Progenitor cell of endocrine pancreas (in vitro differentiated cells): ENCODE data around the gene KAT8. TPM values are rescaled to one million over a fixed set of nuclear protein-coding genes. Genes with fewer than 3 reads are reported as not detected.
"Not testable (repeated sequence)": the region's sequence is repeated elsewhere in the genome, so short reads cannot be mapped to it uniquely, and the experiment has no call there.

Experiments
- DNase-seq: peaks from one replicate; pipeline ENCODE4 v3.0.0; 2021; ENCODE audit warnings: low spot score; ENCODE audit not compliant: unreplicated experiment
- H3K27ac Mint-ChIP-seq: 2 replicates; pipeline ENCODE4 v1.8.0; 2021; ENCODE audit warnings: mild to moderate bottlenecking, moderate library complexity, mixed read lengths
- H3K27me3 Mint-ChIP-seq: 2 replicates; pipeline ENCODE4 v1.8.0; 2021; ENCODE audit warnings: mixed read lengths
- H3K36me3 Mint-ChIP-seq: 2 replicates; pipeline ENCODE4 v1.8.0; 2022; ENCODE audit warnings: mixed read lengths; ENCODE audit not compliant: insufficient read depth
- H3K4me1 Mint-ChIP-seq: 2 replicates; pipeline ENCODE4 v1.8.0; 2021; ENCODE audit warnings: low read depth, mixed read lengths
- H3K4me3 Mint-ChIP-seq: 2 replicates; pipeline ENCODE4 v1.8.0; 2021; ENCODE audit warnings: low read depth, mild to moderate bottlenecking, moderate library complexity, mixed read lengths
- H3K9me3 Mint-ChIP-seq: 2 replicates; pipeline ENCODE4 v1.8.0; 2021; ENCODE audit warnings: low read depth, mixed read lengths
- total RNA-seq: library from RNA; stranded (reverse); gene quantifications from 2 replicates; pipeline ENCODE4 v1.2.1, GENCODE V29; 2021
- TF ChIP-seq, protein P1 (sequence below): fragments of 200-600 bp; sonication (generic); IDR thresholded peaks from one replicate; pipeline ENCODE4 v1.5.0; 2021; ENCODE audit warnings: antibody characterized with exemption, mild to moderate bottlenecking; ENCODE audit not compliant: unreplicated experiment

The KAT8 gene
- total RNA-seq, 1 donor from 2014 or later: 72.4 TPM

DNA sequence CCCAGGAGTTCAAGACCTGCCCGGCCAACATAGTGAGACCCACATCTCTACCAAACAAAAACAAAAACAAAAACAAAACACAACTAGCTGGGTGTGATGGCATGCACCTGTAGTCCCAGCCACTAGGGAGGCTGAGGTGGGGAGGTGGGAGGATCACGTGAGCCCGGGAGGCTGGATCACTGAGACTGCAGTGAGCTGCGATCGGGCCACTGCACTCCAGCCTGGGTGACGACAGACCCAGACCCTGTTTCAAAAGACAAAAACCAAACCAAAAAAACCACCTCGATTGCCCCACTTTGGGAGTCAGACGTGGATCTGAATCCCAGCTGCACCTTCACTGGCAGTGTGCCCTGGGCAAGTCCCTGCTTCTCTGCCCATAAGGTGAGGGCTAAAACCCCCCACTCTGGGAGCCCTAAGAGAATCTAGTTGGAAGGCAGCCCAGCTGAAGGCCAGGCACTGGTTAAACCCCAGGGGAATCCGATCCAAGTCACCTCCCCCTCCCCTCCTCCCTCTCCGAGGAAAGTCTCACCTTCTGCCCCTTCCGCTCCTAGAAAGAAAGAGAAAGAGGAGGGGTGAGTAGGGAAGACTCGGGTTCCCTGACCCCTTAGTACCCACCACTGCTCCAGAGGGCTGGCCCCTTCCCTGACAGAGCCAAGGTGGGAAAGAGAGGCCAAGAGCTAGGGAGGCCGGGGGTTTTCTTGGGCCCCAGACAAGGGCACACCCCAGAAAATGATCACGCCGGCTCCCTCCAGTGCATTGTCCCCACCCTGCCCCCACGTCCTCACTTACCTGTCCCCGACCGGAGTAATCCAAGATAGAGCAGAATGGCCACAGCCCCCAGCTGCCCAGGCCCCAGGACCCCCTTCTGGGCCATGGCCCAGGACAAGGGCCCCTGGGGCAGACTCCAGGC lies 17.4 kb downstream of the KAT8 start:
- H3K27me3 Mint-ChIP-seq: no peaks in the 10 kb centered on the region
- H3K4me3 Mint-ChIP-seq: peak overlapping the region; percentile 91
- TF ChIP-seq, protein P1, sequence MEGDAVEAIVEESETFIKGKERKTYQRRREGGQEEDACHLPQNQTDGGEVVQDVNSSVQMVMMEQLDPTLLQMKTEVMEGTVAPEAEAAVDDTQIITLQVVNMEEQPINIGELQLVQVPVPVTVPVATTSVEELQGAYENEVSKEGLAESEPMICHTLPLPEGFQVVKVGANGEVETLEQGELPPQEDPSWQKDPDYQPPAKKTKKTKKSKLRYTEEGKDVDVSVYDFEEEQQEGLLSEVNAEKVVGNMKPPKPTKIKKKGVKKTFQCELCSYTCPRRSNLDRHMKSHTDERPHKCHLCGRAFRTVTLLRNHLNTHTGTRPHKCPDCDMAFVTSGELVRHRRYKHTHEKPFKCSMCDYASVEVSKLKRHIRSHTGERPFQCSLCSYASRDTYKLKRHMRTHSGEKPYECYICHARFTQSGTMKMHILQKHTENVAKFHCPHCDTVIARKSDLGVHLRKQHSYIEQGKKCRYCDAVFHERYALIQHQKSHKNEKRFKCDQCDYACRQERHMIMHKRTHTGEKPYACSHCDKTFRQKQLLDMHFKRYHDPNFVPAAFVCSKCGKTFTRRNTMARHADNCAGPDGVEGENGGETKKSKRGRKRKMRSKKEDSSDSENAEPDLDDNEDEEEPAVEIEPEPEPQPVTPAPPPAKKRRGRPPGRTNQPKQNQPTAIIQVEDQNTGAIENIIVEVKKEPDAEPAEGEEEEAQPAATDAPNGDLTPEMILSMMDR: peak; percentile 43
- peaks cover 14% of the 10 kb centered on the region for H3K36me3 Mint-ChIP-seq
- peaks cover 49% of the 10 kb centered on the region for H3K4me1 Mint-ChIP-seq
- no peaks in the 10 kb centered on the region for H3K9me3 Mint-ChIP-seq
- peak overlapping the region; percentile 98 for H3K27ac Mint-ChIP-seq
- DNase-seq: no peak

DNA sequence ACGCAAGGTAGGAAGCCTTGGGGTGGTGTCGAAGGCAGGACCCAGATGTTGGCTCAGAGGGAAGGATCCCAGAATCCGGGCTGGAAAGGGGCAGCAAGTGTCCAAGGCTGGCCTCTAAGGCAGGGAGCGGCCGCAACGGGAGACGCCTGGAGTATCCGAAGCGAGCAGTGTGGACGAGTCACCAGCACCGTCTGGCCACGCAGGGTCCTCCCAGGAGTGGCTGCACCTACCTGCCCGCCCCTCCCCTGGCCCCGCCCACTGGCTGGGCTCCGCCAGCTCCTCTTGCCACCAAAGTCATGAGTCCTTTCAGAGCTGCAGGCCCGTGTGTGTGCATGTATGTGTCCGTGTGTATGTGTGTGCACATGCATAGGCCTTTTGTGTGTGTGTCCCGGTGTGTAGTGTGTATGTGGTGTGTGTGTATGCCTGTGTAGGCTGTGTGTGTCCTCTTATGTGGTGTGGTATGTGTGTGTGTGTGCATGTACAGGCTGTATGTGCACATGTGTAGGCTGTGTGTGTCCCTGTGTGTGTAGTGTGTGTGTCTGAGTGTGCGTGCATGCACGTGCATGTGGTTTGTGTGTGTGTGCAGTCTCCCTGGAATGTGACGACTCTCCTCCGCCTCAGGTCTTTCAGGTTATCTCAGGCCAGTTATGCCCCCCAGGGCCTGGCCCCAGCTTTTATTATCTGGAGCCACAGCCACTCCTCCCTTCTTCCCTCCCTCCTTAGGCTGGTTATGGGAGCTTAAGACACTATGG lies 18.2 kb downstream of the KAT8 start, which contains the start of gene PRSS8:
TSS of gene PRSS8 (minus strand) at position 193 of the 752 bp plus-strand sequence. CDS start 229 bp downstream, outside the sequence.
- Mint-ChIP-seq H3K27me3 (no peaks in the 10 kb centered on the region), H3K27ac (peak within 1 kb of the TSS; percentile 98), H3K36me3 (peaks cover 12% of the 10 kb centered on the region), H3K4me3 (peak within 1 kb of the TSS; percentile 91), H3K9me3 (no peaks in the 10 kb centered on the region), H3K4me1 (peaks cover 47% of the 10 kb centered on the region)
- TF ChIP-seq, protein P1: no peak
- peak; percentile 66 for DNase-seq

DNA sequence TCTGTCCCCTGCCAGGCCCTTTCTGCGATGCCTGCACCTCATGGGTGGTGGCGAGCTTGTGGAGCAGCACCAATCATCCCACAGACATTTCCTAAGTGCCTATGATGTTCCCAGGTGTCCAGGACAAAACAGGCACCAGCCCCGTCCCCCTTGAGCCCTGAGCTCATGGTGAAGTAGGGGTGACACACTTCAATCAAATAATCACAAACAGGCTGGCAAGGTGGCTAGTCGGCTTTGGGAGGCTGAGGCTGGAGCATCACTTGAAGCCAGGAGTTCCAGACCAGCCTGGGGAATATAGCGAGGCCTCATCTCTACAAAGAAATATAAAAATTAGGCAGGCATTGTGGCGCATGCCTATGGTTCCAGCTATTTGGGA lies 18.8 kb downstream of the KAT8 start:
- no peak for DNase-seq
- Mint-ChIP-seq H3K27me3 (no peaks in the 10 kb centered on the region), H3K9me3 (no peaks in the 10 kb centered on the region), H3K4me3 (peak overlapping the region; percentile 91), H3K27ac (peak overlapping the region; percentile 10), H3K36me3 (peaks cover 9% of the 10 kb centered on the region), H3K4me1 (peaks cover 42% of the 10 kb centered on the region)
- TF ChIP-seq, protein P1: no peak

DNA sequence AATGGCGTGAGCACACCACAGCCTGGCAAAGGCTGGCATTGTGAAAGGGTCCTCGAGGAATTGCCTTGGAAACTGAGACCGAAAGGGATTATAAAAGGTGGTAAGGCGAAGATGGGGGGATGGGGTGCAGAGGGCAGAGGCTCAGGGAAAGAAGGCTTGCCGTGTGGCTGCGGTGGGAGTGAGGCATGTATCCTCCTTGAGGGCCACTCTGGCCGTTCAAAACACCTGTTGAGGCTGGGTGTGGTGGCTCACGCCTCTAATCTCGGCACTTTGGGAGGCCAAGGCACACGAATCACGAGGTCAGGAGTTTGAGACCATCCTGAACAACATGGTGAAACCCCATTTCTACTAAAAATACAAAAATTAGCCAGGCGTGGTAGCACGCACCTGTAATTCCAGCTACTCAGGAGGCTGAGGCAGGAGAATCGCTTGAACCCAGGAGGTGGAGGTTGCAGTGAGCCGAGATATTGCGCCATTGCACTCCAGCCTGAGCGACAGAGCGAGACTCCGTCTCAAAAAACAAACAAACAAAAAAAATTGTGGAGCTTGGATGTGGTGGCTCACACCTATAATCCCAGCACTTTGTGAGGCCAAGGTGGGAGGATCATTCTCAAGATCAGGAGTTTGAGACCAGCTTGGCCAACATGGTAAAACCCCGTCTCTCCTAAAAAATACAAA lies 19.5 kb downstream of the KAT8 start:
- peaks cover 42% of the 10 kb centered on the region for H3K4me1 Mint-ChIP-seq
- H3K4me3 Mint-ChIP-seq, H3K27ac Mint-ChIP-seq, H3K36me3 Mint-ChIP-seq, H3K9me3 Mint-ChIP-seq, H3K27me3 Mint-ChIP-seq, DNase-seq: not testable (repeated sequence)

DNA sequence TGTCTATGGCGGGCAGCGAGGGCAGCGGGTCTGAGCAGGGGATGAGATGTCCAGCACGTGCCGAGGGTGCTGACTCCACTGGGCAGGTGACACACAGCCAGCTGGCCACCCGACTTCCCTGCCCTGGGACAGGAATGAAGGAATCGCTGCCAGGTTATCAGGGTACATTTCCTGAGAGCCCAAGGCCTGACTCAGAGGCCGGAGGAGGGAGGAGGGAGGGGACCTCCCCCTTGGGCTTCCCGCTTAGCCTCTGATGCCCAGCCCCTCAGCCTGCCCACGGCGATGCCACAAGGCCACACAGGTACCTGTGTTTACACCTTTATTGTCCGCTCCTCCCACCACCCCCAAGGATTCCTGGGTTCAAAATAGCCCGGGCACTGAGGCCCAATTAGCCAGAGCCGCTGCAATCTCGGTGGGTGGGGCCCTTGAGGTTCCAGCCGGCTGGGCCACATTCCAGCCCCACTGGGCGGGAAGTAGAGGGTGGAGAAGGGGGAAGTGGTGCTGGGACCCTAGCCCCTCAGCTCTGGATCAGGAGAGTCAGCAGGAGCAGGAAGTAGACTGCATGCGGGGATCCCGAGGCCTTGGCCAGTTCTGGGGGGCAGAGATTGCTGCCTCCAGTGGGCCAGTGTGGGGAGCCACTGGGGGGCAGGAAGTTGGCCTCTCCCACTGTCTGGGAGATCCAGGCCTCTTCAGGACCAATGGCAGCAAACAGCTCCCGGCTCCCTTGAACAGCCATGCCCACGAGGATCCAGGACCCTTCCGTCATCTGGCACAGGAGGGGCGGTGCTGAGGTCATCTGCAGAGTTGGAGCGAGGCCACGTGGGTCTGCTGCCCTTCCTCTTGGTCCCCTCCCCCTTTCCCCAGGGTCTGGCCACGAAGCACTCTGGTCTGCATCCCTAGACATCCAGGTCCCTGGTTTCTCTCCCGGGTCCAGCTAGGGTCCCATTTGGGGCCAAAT lies 21.4 kb downstream of the KAT8 start:
- TF ChIP-seq, protein P1: no peak
- Mint-ChIP-seq H3K9me3 (no peaks in the 10 kb centered on the region), H3K4me3 (no peak overlapping the region), H3K27me3 (peaks cover 5% of the 10 kb centered on the region), H3K27ac (peak overlapping the region; percentile 87), H3K4me1 (peaks cover 31% of the 10 kb centered on the region), H3K36me3 (peaks cover under 1% of the 10 kb centered on the region)
- DNase-seq: no peak

DNA sequence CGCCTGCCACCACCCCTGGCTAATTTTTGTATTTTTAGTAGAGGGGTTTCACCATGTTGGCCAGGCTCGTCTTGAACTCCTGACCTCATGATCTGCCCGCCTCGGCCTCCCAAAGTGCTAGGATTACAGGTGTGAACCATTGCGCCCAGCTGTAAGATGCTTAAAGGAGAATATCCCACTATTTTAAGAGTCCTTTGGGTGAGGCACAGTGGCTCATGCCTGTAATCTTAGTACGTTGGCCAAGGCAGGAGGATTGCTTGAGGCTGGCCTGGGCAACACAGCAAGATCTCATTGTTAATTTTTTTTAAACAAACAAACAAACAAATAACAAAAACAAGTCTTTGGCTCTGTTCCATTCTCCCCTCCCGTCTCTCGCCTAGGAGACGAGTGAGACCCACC lies 23.6 kb downstream of the KAT8 start:
- H3K36me3 Mint-ChIP-seq, DNase-seq, H3K9me3 Mint-ChIP-seq, H3K27ac Mint-ChIP-seq, H3K4me3 Mint-ChIP-seq: not testable (repeated sequence)
- peaks cover 20% of the 10 kb centered on the region for H3K4me1 Mint-ChIP-seq
- H3K27me3 Mint-ChIP-seq: peaks cover 13% of the 10 kb centered on the region
